Astrocyte of the cerebellum (primary cell): ENCODE measurements around the gene RADIL.

Experiments
- DNase-seq: peaks from one replicate; pipeline ENCODE4 v3.0.0-alpha.2; 2011; ENCODE audit warnings: low read depth
- H3K4me3 ChIP-seq: 2 replicates; pipeline ENCODE4 v1.5.1; 2011; ENCODE audit warnings: mild to moderate bottlenecking, low read depth, low read length, moderate library complexity
- CTCF ChIP-seq: IDR thresholded peaks from 2 replicates; pipeline ENCODE4 v1.5.1; 2012; ENCODE audit warnings: low read length, low read depth, moderate library complexity, mild to moderate bottlenecking; ENCODE audit errors: missing control alignments
- in situ Hi-C: cut with HindIII; loops from 2 replicates; pipeline ENCODE4 v1.10.0; 2017; ENCODE audit warnings: low sequenced_read_pairs

Gene RADIL

GRCh38 chr7:4763091-4763793 lies 120.3 kb downstream of the RADIL start:
- TF ChIP-seq CTCF: no peak

GRCh38 chr7:4762121-4763055 lies 121.1 kb downstream of the RADIL start:
- in situ Hi-C loops: no loop called here
- DNase-seq: no peak
- H3K4me3 ChIP-seq: no peak overlapping the region
- no peak for TF ChIP-seq CTCF

More at GRCh38 chr7:4763091-4763793, 120.3 kb downstream of the RADIL start:
- DNase-seq: no peak
- no peak overlapping the region for H3K4me3 ChIP-seq
- in situ Hi-C loops: no loop called here

GRCh38 chr7:4760952-4761351 lies 122.6 kb downstream of the RADIL start:
- no peak for TF ChIP-seq CTCF
- in situ Hi-C loops: no loop called here

GRCh38 chr7:4759211-4759610 lies 124.3 kb downstream of the RADIL start:
- in situ Hi-C loops: no loop called here
- no peak for TF ChIP-seq CTCF
- DNase-seq: no peak
- no peak overlapping the region for H3K4me3 ChIP-seq

More at GRCh38 chr7:4760952-4761351, 122.6 kb downstream of the RADIL start:
- no peak overlapping the region for H3K4me3 ChIP-seq
- DNase-seq: no peak

- no peak for TF ChIP-seq CTCF
- DNase-seq: no peak
- in situ Hi-C loops: no loop called here
- H3K4me3 ChIP-seq: no peak overlapping the region
Measured at GRCh38 chr7:4758791-4759190, 124.7 kb downstream of the RADIL start.

- TF ChIP-seq CTCF: no peak
- DNase-seq: no peak
- H3K4me3 ChIP-seq: no peak overlapping the region
- in situ Hi-C loops: no loop called here
Measured at GRCh38 chr7:4758111-4758510, 125.4 kb downstream of the RADIL start.
